Head of caudate nucleus (tissue), 42 donors: ENCODE measurements around the gene SHPK.

Source experiments
- DNase-seq, 42 donors: peaks; one replicate each; pipeline versions ENCODE4 v3.0.0 to v3.0.0-alpha.2; 2020 to 2021; ENCODE audit warnings: mixed read lengths in 7 of 42
- intact Hi-C: fragments of 100-400 bp; cut with DNase I; formaldehyde crosslinking; loops from one replicate; pipeline ENCODE4 v1.15.0; 2022

Gene SHPK

GRCh38 chr17:3663102-3664011, 27.3 kb upstream of the SHPK start:
- intact Hi-C loops: loop anchor here (10.0 kb wide), 2 partner anchors 129 to 619 kb away; no protein-coding TSS in a partner anchor
- no peak for DNase-seq

GRCh38 chr17:3660311-3660891, 24.4 kb upstream of the SHPK start:
- DNase-seq: peak in 25 of 42 donors; percentile 15 to 83 (median 49)
- intact Hi-C loops: loop anchor here (10.0 kb wide), 2 partner anchors 126 to 616 kb away; no protein-coding TSS in a partner anchor

GRCh38 chr17:3659541-3660111, 23.6 kb upstream of the SHPK start:
- peak in 37 of 42 donors; percentile 19 to 86 (median 53) for DNase-seq
- intact Hi-C loops: loop anchor here (10.0 kb wide), 2 partner anchors 125 to 615 kb away; no protein-coding TSS in a partner anchor

GRCh38 chr17:3658784-3659449, 22.9 kb upstream of the SHPK start:
- DNase-seq: no peak
- intact Hi-C loops: no loop called here

- DNase-seq: peak in 13 of 42 donors; percentile 20 to 57 (median 41)
- intact Hi-C loops: no loop called here
Measured at GRCh38 chr17:3657874-3658783, 22.1 kb upstream of the SHPK start.

GRCh38 chr17:3657588-3657869, 21.5 kb upstream of the SHPK start:
- intact Hi-C loops: no loop called here

GRCh38 chr17:3656755-3657587, 20.9 kb upstream of the SHPK start:
- DNase-seq: no peak
- intact Hi-C loops: no loop called here

More at GRCh38 chr17:3657588-3657869, 21.5 kb upstream of the SHPK start:
- no peak for DNase-seq

GRCh38 chr17:3656353-3656752, 20.3 kb upstream of the SHPK start:
- DNase-seq: no peak
- intact Hi-C loops: no loop called here

GRCh38 chr17:3655766-3656165, 19.7 kb upstream of the SHPK start:
- no peak for DNase-seq
- intact Hi-C loops: no loop called here

- intact Hi-C loops: no loop called here
- DNase-seq: peak; percentile 61 to 90 (median 80)
Measured at GRCh38 chr17:3647769-3648555, 11.9 kb upstream of the SHPK start.

GRCh38 chr17:3647251-3647650, 11.2 kb upstream of the SHPK start:
- DNase-seq: no peak
- intact Hi-C loops: no loop called here

- no peak for DNase-seq
- intact Hi-C loops: no loop called here
Measured at GRCh38 chr17:3645310-3645709, 9.3 kb upstream of the SHPK start.

GRCh38 chr17:3643889-3644349, 7.9 kb upstream of the SHPK start:
- intact Hi-C loops: no loop called here
- DNase-seq: no peak

GRCh38 chr17:3641717-3642486, 5.9 kb upstream of the SHPK start:
- intact Hi-C loops: no loop called here
- DNase-seq: no peak

GRCh38 chr17:3641014-3641413, 5.0 kb upstream of the SHPK start:
- no peak for DNase-seq
- intact Hi-C loops: no loop called here

GRCh38 chr17:3639981-3640596, 4.0 kb upstream of the SHPK start:
- intact Hi-C loops: no loop called here
- DNase-seq: peak in 2 of 42 donors; percentile 14 to 34
